Loucy (cell line): ENCODE data around the gene COQ10B.

Source experiments
- H2AFZ ChIP-seq: fragments of 200-600 bp; sonication (generic); 2 replicates; pipeline ENCODE4 v1.6.0; 2016; ENCODE audit warnings: antibody characterized with exemption, mild to moderate bottlenecking, low read length, moderate library complexity
- H3F3A ChIP-seq: fragments of 200-600 bp; 2 replicates; pipeline ENCODE4 v1.6.0; 2016; ENCODE audit warnings: antibody characterized with exemption, low read depth, mild to moderate bottlenecking
- H3K27me3 ChIP-seq: fragments of 200-600 bp; sonication (generic); 2 replicates; pipeline ENCODE4 v1.6.1; 2014; ENCODE audit warnings: low read length, mild to moderate bottlenecking; ENCODE audit not compliant: insufficient read depth, poor library complexity, severe bottlenecking
- H3K36me3 ChIP-seq: fragments of 200-600 bp; sonication (generic); 2 replicates; pipeline ENCODE4 v1.6.1; 2016; ENCODE audit warnings: low read length; ENCODE audit not compliant: insufficient read depth
- H3K4me1 ChIP-seq: fragments of 200-600 bp; sonication (generic); 2 replicates; pipeline ENCODE4 v1.5.1; 2014; ENCODE audit warnings: low read length, mild to moderate bottlenecking; ENCODE audit not compliant: insufficient read depth, poor library complexity, severe bottlenecking
- H3K4me2 ChIP-seq: fragments of 200-600 bp; sonication (generic); 2 replicates; pipeline ENCODE4 v1.6.0; 2014; ENCODE audit warnings: antibody characterized with exemption, low read length, low read depth, mild to moderate bottlenecking; ENCODE audit not compliant: poor library complexity, severe bottlenecking
- H3K4me3 ChIP-seq: fragments of 200-600 bp; sonication (generic); 2 replicates; pipeline ENCODE4 v1.5.1; 2014; ENCODE audit warnings: low read length, mild to moderate bottlenecking, mixed read lengths; ENCODE audit not compliant: poor library complexity, severe bottlenecking
- H3K79me2 ChIP-seq: fragments of 200-600 bp; sonication (generic); 2 replicates; pipeline ENCODE4 v1.6.1; 2014; ENCODE audit warnings: low read length; ENCODE audit not compliant: insufficient read depth
- H3K9ac ChIP-seq: fragments of 200-600 bp; sonication (generic); 2 replicates; pipeline ENCODE4 v1.6.0; 2014; ENCODE audit warnings: mild to moderate bottlenecking, low read depth, low read length, moderate library complexity; ENCODE audit not compliant: poor library complexity, severe bottlenecking
- H3K9me2 ChIP-seq: fragments of 200-600 bp; sonication (generic); replicated peaks from 2 replicates; pipeline ENCODE4 v1.6.1; 2016; ENCODE audit warnings: low read depth, low read length, mixed read lengths
- H3K9me3 ChIP-seq: fragments of 200-600 bp; sonication (generic); 2 replicates; pipeline ENCODE4 v1.6.1; 2014; ENCODE audit warnings: mild to moderate bottlenecking, antibody characterized with exemption, low read length, low read depth; ENCODE audit not compliant: insufficient read depth
- H4K20me1 ChIP-seq: fragments of 200-600 bp; sonication (generic); 2 replicates; pipeline ENCODE4 v1.6.0; 2014; ENCODE audit warnings: antibody characterized with exemption, low read length, mild to moderate bottlenecking; ENCODE audit not compliant: insufficient read depth, poor library complexity, severe bottlenecking
- EZH2phosphoT487 ChIP-seq: fragments of 200-600 bp; IDR thresholded peaks from 2 replicates; pipeline ENCODE4 v1.6.1; 2018; ENCODE audit warnings: antibody characterized with exemption, mild to moderate bottlenecking, moderate library complexity, borderline replicate concordance
- TF ChIP-seq, protein P1 (sequence below): fragments of 200-600 bp; sonication (generic); conservative IDR thresholded peaks from 2 replicates; pipeline ENCODE4 v1.5.1; 2014; ENCODE audit warnings: mild to moderate bottlenecking, antibody characterized with exemption, low read length

COQ10B gene

DNA sequence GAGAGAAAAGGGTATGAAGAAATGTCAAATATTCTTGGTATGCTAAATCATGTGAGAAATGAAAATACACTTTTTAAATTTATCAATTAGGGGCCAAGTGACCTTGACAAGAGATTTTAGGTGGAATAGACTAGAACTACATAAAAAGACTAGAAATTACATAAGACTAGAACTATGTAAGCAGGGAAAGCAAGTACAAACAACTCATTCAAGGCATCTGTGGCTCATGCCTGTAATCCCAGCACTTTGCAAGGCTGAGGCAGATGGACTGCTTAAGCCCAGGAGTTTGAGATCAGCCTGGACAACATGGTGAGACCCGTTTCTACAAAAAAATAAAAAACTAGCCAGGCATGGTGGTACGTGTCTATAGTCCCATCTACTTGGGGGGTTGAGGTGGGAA, 38.8 kb upstream of the COQ10B start:
- H3K4me3 ChIP-seq = no peak overlapping the region
- H3K4me1 ChIP-seq = no peaks in the 10 kb centered on the region
- H3K9me3 ChIP-seq = no peaks in the 10 kb centered on the region
- peaks cover 39% of the 10 kb centered on the region for H3K79me2 ChIP-seq
- no peaks in the 10 kb centered on the region for H3K9me2 ChIP-seq
- H3F3A ChIP-seq = no peaks in the 10 kb centered on the region
- no peak overlapping the region for H2AFZ ChIP-seq
- no peak overlapping the region for H3K4me2 ChIP-seq
- TF ChIP-seq EZH2phosphoT487 = no peak
- TF ChIP-seq, protein P1, sequence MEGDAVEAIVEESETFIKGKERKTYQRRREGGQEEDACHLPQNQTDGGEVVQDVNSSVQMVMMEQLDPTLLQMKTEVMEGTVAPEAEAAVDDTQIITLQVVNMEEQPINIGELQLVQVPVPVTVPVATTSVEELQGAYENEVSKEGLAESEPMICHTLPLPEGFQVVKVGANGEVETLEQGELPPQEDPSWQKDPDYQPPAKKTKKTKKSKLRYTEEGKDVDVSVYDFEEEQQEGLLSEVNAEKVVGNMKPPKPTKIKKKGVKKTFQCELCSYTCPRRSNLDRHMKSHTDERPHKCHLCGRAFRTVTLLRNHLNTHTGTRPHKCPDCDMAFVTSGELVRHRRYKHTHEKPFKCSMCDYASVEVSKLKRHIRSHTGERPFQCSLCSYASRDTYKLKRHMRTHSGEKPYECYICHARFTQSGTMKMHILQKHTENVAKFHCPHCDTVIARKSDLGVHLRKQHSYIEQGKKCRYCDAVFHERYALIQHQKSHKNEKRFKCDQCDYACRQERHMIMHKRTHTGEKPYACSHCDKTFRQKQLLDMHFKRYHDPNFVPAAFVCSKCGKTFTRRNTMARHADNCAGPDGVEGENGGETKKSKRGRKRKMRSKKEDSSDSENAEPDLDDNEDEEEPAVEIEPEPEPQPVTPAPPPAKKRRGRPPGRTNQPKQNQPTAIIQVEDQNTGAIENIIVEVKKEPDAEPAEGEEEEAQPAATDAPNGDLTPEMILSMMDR = no peak
- H4K20me1 ChIP-seq = peaks cover 30% of the 10 kb centered on the region
- no peaks in the 10 kb centered on the region for H3K27me3 ChIP-seq
- H3K36me3 ChIP-seq = peaks cover 89% of the 10 kb centered on the region
- H3K9ac ChIP-seq = no peak overlapping the region

GRCh38 chr2:197416268-197416667, 37.1 kb upstream of the COQ10B start:
- peaks cover 5% of the 10 kb centered on the region; the same call in 1 of the 2 replicates for H3F3A ChIP-seq
- no peak overlapping the region for H3K4me3 ChIP-seq
- no peaks in the 10 kb centered on the region for H3K9me2 ChIP-seq
- H3K9ac ChIP-seq = no peak overlapping the region
- TF ChIP-seq, protein P1 = no peak
- TF ChIP-seq EZH2phosphoT487 = no peak
- H3K9me3 ChIP-seq = no peaks in the 10 kb centered on the region
- H2AFZ ChIP-seq = no peak overlapping the region
- no peaks in the 10 kb centered on the region for H3K4me1 ChIP-seq
- peaks cover 89% of the 10 kb centered on the region for H3K36me3 ChIP-seq
- peaks cover 48% of the 10 kb centered on the region for H4K20me1 ChIP-seq
- no peaks in the 10 kb centered on the region for H3K27me3 ChIP-seq
- peaks cover 45% of the 10 kb centered on the region for H3K79me2 ChIP-seq
- H3K4me2 ChIP-seq = no peak overlapping the region

DNA sequence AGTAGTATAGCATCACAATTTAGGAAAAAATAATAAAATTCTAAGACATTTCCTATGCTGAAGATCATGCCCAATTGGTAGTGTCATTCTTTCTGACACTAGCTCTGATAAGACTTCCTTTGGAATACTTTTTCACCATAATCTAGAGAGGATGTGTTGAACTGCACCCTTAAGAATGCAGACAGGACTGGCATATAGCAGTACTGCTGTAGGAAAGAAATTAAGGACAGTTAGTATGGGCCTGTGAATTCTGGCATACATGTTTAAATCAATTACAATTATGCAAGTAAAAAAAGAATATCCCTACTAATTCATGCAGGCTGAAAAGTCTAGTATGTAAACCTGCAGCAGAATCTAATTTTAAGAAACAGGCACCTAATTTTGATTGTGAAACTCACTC, 33.9 kb upstream of the COQ10B start:
- Histone ChIP-seq H3K4me1 (no peaks in the 10 kb centered on the region), H3K36me3 (peaks cover 91% of the 10 kb centered on the region), H3K4me3 (no peak overlapping the region), H3K79me2 (peaks cover 66% of the 10 kb centered on the region), H3K4me2 (no peak overlapping the region), H3F3A (peaks cover 5% of the 10 kb centered on the region; the same call in 1 of the 2 replicates), H2AFZ (no peak overlapping the region), H3K9me2 (no peaks in the 10 kb centered on the region), H3K9ac (no peak overlapping the region), H3K9me3 (no peaks in the 10 kb centered on the region), H3K27me3 (no peaks in the 10 kb centered on the region), H4K20me1 (peaks cover 64% of the 10 kb centered on the region)
- TF ChIP-seq, protein P1 = no peak
- no peak for TF ChIP-seq EZH2phosphoT487
